Measurements from ENCODE around the gene UQCRQ. TPM values are rescaled to one million over a fixed set of nuclear protein-coding genes. Genes with fewer than 3 reads are reported as not detected.

The UQCRQ gene
- total and polyA plus RNA-seq, 9 of the 15 experiments (the other 6 are each of a cell fraction or from before 2014, with no cell fraction given) = 235 to 2,421 (median 883) TPM

DNA sequence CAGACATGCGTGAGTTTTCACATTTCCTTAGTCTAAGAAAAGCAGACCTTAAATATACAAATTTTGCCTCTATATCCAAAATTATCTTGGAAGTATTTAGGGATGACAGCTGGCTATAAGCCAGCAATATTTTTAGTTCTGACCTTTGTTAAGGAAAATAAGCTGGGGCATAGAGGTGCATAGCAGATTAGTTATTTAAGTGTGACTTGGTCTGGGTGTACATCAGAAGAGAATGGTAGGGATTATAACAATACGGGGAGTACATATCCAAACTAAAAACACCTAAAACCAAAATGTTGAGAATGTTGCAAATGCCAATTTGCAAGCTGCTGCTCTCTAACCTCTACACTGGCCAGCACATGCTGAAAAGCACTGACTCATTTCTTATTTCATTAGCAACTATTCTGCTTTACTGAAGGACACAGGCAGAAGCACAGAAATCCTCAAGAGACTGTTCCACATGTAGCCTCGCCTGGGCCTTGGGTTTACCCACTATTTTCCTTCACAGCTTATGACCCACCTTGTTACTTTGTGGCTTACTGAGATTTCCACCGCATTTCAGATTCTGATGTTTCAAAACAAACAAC is 29.4 kb downstream of the UQCRQ start:
- Histone ChIP-seq H3K9me1 (ENCODE audit: control insufficient read depth, insufficient read depth, low read length) (no peaks in the 10 kb centered on the region), H2AFZ (ENCODE audit: low read depth, low read length) (no peak overlapping the region), H3K9ac (ENCODE audit: insufficient read depth in 1 of 2, low read depth in 2 of 2, low read length in 2 of 2) (no peak overlapping the region), H3K4me3 (no peak overlapping the region), H3K36me3 (ENCODE audit: control insufficient read depth, insufficient read depth, low read length) (peaks cover 83% of the 10 kb centered on the region), H3K9me3 (replicated peaks; ENCODE audit: control insufficient read depth, insufficient read depth, low read depth, low read length) (no peaks in the 10 kb centered on the region), H3K27ac (ENCODE audit: extremely low read depth, low read depth, low read length) (no peak overlapping the region), H3K79me2 (ENCODE audit: control insufficient read depth, insufficient read depth, low read length) (no peaks in the 10 kb centered on the region), H3K27me3 (ENCODE audit: control insufficient read depth in 2 of 2, insufficient read depth in 2 of 2, low read length in 2 of 2) (no peaks in the 10 kb centered on the region), H4K20me1 (replicated peaks; ENCODE audit: control insufficient read depth, insufficient read depth, low read length) (no peaks in the 10 kb centered on the region), H3K4me2 (ENCODE audit: insufficient read depth, low read length) (no peak overlapping the region), H3K4me1 (replicated peaks in 1 of 2; ENCODE audit: control insufficient read depth in 2 of 2, insufficient read depth in 2 of 2, low read length in 2 of 2) (no peaks in the 10 kb centered on the region)
- BruUV-seq (replicated peaks) = no TSS peak
- ATAC-seq = no peak
- TF ChIP-seq MECOM (CRISPR knock-in tag; IDR thresholded peaks at IDR 0.05) (no peak), NFIC (IDR thresholded peaks at IDR 0.05) (peak; percentile 32; the same call in 1 of the 2 replicates), SLC30A9 (CRISPR knock-in tag; IDR thresholded peaks at IDR 0.05) (no peak), PCBP1 (IDR thresholded peaks at IDR 0.05; ENCODE audit: low read depth, low read length, poor library complexity, severe bottlenecking) (no peak)
- TF ChIP-seq, protein P1, sequence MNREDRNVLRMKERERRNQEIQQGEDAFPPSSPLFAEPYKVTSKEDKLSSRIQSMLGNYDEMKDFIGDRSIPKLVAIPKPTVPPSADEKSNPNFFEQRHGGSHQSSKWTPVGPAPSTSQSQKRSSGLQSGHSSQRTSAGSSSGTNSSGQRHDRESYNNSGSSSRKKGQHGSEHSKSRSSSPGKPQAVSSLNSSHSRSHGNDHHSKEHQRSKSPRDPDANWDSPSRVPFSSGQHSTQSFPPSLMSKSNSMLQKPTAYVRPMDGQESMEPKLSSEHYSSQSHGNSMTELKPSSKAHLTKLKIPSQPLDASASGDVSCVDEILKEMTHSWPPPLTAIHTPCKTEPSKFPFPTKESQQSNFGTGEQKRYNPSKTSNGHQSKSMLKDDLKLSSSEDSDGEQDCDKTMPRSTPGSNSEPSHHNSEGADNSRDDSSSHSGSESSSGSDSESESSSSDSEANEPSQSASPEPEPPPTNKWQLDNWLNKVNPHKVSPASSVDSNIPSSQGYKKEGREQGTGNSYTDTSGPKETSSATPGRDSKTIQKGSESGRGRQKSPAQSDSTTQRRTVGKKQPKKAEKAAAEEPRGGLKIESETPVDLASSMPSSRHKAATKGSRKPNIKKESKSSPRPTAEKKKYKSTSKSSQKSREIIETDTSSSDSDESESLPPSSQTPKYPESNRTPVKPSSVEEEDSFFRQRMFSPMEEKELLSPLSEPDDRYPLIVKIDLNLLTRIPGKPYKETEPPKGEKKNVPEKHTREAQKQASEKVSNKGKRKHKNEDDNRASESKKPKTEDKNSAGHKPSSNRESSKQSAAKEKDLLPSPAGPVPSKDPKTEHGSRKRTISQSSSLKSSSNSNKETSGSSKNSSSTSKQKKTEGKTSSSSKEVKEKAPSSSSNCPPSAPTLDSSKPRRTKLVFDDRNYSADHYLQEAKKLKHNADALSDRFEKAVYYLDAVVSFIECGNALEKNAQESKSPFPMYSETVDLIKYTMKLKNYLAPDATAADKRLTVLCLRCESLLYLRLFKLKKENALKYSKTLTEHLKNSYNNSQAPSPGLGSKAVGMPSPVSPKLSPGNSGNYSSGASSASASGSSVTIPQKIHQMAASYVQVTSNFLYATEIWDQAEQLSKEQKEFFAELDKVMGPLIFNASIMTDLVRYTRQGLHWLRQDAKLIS (CRISPR knock-in tag; IDR thresholded peaks at IDR 0.05) = no peak
- 89% methylated on average over 4 of the region's 4 CpGs for WGBS (ENCODE audit: insufficient coverage, low coverage, missing lambda C conversion rate)
- in situ Hi-C loops (cut with MboI) = no loop called here
- intact Hi-C loops (cut with micrococcal nuclease) = no loop called here
- ChIA-PET POLR2A (interaction anchor here (0.7 to 1.8 kb wide), 4 partner anchors 8 to 76 kb away, joined by 3 to 5 read pairs (median 4); no protein-coding TSS in a partner anchor), CTCF (ENCODE audit: low intra/inter-chr PET ratio) (no interaction called here)
- no peak for DNase-seq (ENCODE audit: extremely low read depth in 1 of 4, low spot score in 3 of 4)
- no peak for FAIRE-seq
